ENCODE results near the gene TSPAN18.

DNA sequence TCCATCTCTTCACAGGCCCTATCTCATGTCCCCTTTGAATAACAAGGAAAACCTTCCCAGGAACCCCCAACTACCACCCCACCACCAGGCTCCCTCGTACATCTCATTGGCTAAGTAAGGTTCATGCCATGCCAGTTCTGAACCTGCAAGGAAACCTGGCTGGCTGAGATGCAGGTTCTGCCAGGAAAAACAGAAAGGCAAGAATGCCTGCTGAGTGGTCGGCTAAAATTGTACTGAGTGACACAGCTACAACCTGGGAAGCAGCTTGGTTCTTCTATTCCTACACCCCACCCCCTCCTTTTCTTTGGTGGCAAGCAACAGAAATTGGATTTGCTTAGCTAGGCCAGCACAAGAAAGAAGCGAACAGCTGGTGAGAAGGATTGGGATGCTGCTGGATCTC, 36.1 kb upstream of the TSPAN18 start:
- TF ChIP-seq, protein P1, sequence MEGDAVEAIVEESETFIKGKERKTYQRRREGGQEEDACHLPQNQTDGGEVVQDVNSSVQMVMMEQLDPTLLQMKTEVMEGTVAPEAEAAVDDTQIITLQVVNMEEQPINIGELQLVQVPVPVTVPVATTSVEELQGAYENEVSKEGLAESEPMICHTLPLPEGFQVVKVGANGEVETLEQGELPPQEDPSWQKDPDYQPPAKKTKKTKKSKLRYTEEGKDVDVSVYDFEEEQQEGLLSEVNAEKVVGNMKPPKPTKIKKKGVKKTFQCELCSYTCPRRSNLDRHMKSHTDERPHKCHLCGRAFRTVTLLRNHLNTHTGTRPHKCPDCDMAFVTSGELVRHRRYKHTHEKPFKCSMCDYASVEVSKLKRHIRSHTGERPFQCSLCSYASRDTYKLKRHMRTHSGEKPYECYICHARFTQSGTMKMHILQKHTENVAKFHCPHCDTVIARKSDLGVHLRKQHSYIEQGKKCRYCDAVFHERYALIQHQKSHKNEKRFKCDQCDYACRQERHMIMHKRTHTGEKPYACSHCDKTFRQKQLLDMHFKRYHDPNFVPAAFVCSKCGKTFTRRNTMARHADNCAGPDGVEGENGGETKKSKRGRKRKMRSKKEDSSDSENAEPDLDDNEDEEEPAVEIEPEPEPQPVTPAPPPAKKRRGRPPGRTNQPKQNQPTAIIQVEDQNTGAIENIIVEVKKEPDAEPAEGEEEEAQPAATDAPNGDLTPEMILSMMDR (IDR thresholded peaks at IDR 0.05): no peak
- no peak for TF ChIP-seq EP300 (IDR thresholded peaks at IDR 0.05; ENCODE audit: low read depth)

All from transverse colon (tissue), 3 donors.